ENCODE data around the gene SLC6A11. TPM values are rescaled to one million over a fixed set of nuclear protein-coding genes. Genes with fewer than 3 reads are reported as not detected.

SLC6A11 gene
- total RNA-seq, 1 donor from 2014 or later, result 0.25 TPM

GRCh38 chr3:10888518-10889090, 72.6 kb downstream of the SLC6A11 start:
- Histone ChIP-seq H3K4me1 (no peaks in the 10 kb centered on the region), H3K27me3 (no peaks in the 10 kb centered on the region), H3K9me3 (peaks cover 5% of the 10 kb centered on the region), H3K27ac (no peak overlapping the region), H3K36me3 (no peaks in the 10 kb centered on the region), H3K4me3 (no peak overlapping the region)
- DNase-seq (ENCODE audit: extremely low spot score in 2 of 2), result no peak
- intact Hi-C loops (cut with DNase I), result no loop called here
- TF ChIP-seq POLR2A (IDR thresholded peaks at IDR 0.05) (no peak), CTCF (IDR thresholded peaks at IDR 0.05) (no peak), POLR2AphosphoS5 (IDR thresholded peaks at IDR 0.05; ENCODE audit: insufficient read depth in 1 of 2, low read depth in 1 of 2) (no peak)

GRCh38 chr3:10889206-10889960, 73.4 kb downstream of the SLC6A11 start:
- TF ChIP-seq POLR2AphosphoS5 (IDR thresholded peaks at IDR 0.05; ENCODE audit: insufficient read depth in 1 of 2, low read depth in 1 of 2), result no peak
- intact Hi-C loops (cut with DNase I), result no loop called here
- no peak for DNase-seq (ENCODE audit: extremely low spot score in 2 of 2)
- Histone ChIP-seq H3K36me3 (no peaks in the 10 kb centered on the region), H3K27me3 (no peaks in the 10 kb centered on the region), H3K4me3 (no peak overlapping the region), H3K27ac (no peak overlapping the region), H3K4me1 (no peaks in the 10 kb centered on the region), H3K9me3 (peaks cover 5% of the 10 kb centered on the region)

- no peak for DNase-seq (ENCODE audit: extremely low spot score in 2 of 2)
- peaks cover 5% of the 10 kb centered on the region for H3K9me3 ChIP-seq
- no peaks in the 10 kb centered on the region for H3K27me3 ChIP-seq
- no peak overlapping the region for H3K4me3 ChIP-seq
- no peaks in the 10 kb centered on the region for H3K36me3 ChIP-seq
- intact Hi-C loops (cut with DNase I), result no loop called here
- TF ChIP-seq POLR2AphosphoS5 (IDR thresholded peaks at IDR 0.05; ENCODE audit: insufficient read depth in 1 of 2, low read depth in 1 of 2) (no peak), POLR2A (IDR thresholded peaks at IDR 0.05) (no peak), CTCF (IDR thresholded peaks at IDR 0.05) (no peak)
- H3K27ac ChIP-seq, result no peak overlapping the region
- no peaks in the 10 kb centered on the region for H3K4me1 ChIP-seq
Observed at GRCh38 chr3:10890665-10891064, 74.6 kb downstream of the SLC6A11 start.

GRCh38 chr3:10892622-10893021, 76.6 kb downstream of the SLC6A11 start:
- H3K36me3 ChIP-seq, result no peaks in the 10 kb centered on the region
- intact Hi-C loops (cut with DNase I), result no loop called here
- peaks cover 5% of the 10 kb centered on the region for H3K9me3 ChIP-seq
- TF ChIP-seq CTCF (IDR thresholded peaks at IDR 0.05) (no peak), POLR2AphosphoS5 (IDR thresholded peaks at IDR 0.05; ENCODE audit: insufficient read depth in 1 of 2, low read depth in 1 of 2) (no peak), POLR2A (IDR thresholded peaks at IDR 0.05) (no peak)
- H3K27me3 ChIP-seq, result no peaks in the 10 kb centered on the region
- no peaks in the 10 kb centered on the region for H3K4me1 ChIP-seq
- H3K4me3 ChIP-seq, result no peak overlapping the region
- H3K27ac ChIP-seq, result no peak overlapping the region
- DNase-seq (ENCODE audit: extremely low spot score in 2 of 2), result no peak

- Histone ChIP-seq H3K27me3 (no peaks in the 10 kb centered on the region), H3K4me1 (no peaks in the 10 kb centered on the region), H3K4me3 (no peak overlapping the region), H3K9me3 (no peaks in the 10 kb centered on the region), H3K27ac (no peak overlapping the region), H3K36me3 (no peaks in the 10 kb centered on the region)
- no peak for DNase-seq (ENCODE audit: extremely low spot score in 2 of 2)
- intact Hi-C loops (cut with DNase I), result no loop called here
- no peak for TF ChIP-seq POLR2A (IDR thresholded peaks at IDR 0.05)
- TF ChIP-seq POLR2AphosphoS5 (IDR thresholded peaks at IDR 0.05; ENCODE audit: insufficient read depth in 1 of 2, low read depth in 1 of 2), result no peak
- TF ChIP-seq CTCF (IDR thresholded peaks at IDR 0.05), result no peak
Observed at GRCh38 chr3:10901296-10901945, 85.4 kb downstream of the SLC6A11 start.
